Body of pancreas (tissue), 4 donors: ENCODE measurements around the gene C6orf163. TPM values are rescaled to one million over a fixed set of nuclear protein-coding genes. Genes with fewer than 3 reads are reported as not detected.

Experiments
- ATAC-seq: fragments of 150-250 bp; one replicate; pipeline ENCODE4 v1.9.1; 2016
- DNase-seq, 4 donors: peaks; one replicate each; pipeline ENCODE4 v3.0.0-alpha.2; 2019
- H3K27ac ChIP-seq, 4 donors: fragments of 200-600 bp; sonication (generic); 1 replicate in 3 of 4; 2 replicates in 1 of 4; pipeline versions ENCODE4 v1.5.1 to v1.6.1; 2016 to 2019; ENCODE audit warnings: mild to moderate bottlenecking in 1 of 4, mixed read lengths in 1 of 4, moderate library complexity in 1 of 4
- H3K27me3 ChIP-seq, 2 donors: fragments of 200-600 bp; sonication (generic); one replicate each; pipeline ENCODE4 v1.6.0; 2016; ENCODE audit warnings: mild to moderate bottlenecking in 1 of 2
- H3K36me3 ChIP-seq, 2 donors: fragments of 200-600 bp; sonication (generic); replicated peaks in 1 of 2; 2 replicates each; pipeline ENCODE4 v1.5.1; 2016; ENCODE audit warnings: low read depth in 2 of 2; ENCODE audit not compliant: insufficient read depth in 1 of 2
- H3K4me1 ChIP-seq: fragments of 200-600 bp; sonication (generic); one replicate; pipeline ENCODE4 v1.6.0; 2016
- H3K4me3 ChIP-seq, 2 donors: fragments of 200-600 bp; sonication (generic); 1 replicate in 1 of 2; 2 replicates in 1 of 2; pipeline ENCODE4 v1.5.1; 2016 to 2019
- H3K9me3 ChIP-seq, 3 donors: fragments of 200-600 bp; sonication (generic); 1 replicate in 2 of 3; 2 replicates in 1 of 3; pipeline ENCODE4 v1.5.1; 2016
- CTCF ChIP-seq, 7 experiments: fragments of 450-650 bp in 4 of 7; fragments of 200-600 bp in 3 of 7; sonication (generic) in 3 of 7; IDR thresholded peaks; one replicate each; pipeline ENCODE4 v1.5.1; 2016 to 2019; ENCODE audit warnings: antibody characterized with exemption in 7 of 7
- POLR2A ChIP-seq, 3 donors: fragments of 450-650 bp; IDR thresholded peaks; one replicate each; pipeline ENCODE4 v1.6.1; 2016; ENCODE audit warnings: antibody characterized with exemption in 3 of 3, mild to moderate bottlenecking in 2 of 3
- WGBS, 2 donors: methylation state at CpG; one replicate each; pipeline ENCODE4 v1.1.5; 2017; 5-methylcytosine and 5-hydroxymethylcytosine counted together
- intact Hi-C: fragments of 100-400 bp; cut with DNase I; formaldehyde crosslinking; loops from one replicate; pipeline ENCODE4 v1.15.1; 2023
- total RNA-seq, 2 donors: library from RNA; depleted of rRNA; stranded (reverse); fragments of >200 nt; gene quantifications; one replicate each; pipeline ENCODE4 v1.1.0, GENCODE V29; 2016

C6orf163 gene
- total RNA-seq, 2 donors from 2014 or later: 2.6 to 4.9 TPM

GRCh38 chr6:87340230-87340629 lies 4.4 kb upstream of the C6orf163 start:
- H3K4me1 ChIP-seq: peaks cover 14% of the 10 kb centered on the region
- ATAC-seq: no peak
- intact Hi-C loops: no loop called here
- H3K27me3 ChIP-seq: no peaks in the 10 kb centered on the region
- no peak for DNase-seq
- WGBS, 2 donors: 82 to 83% methylated on average over 4 of the region's 4 CpGs
- TF ChIP-seq POLR2A (IDR thresholded peaks at IDR 0.05): no peak
- no peak for TF ChIP-seq CTCF (IDR thresholded peaks at IDR 0.05)
- no peak overlapping the region for H3K27ac ChIP-seq
- no peak overlapping the region for H3K4me3 ChIP-seq
- H3K9me3 ChIP-seq: no peaks in the 10 kb centered on the region
- no peaks in the 10 kb centered on the region for H3K36me3 ChIP-seq

GRCh38 chr6:87341158-87341557 lies 3.5 kb upstream of the C6orf163 start:
- Histone ChIP-seq H3K9me3 (no peaks in the 10 kb centered on the region), H3K36me3 (no peaks in the 10 kb centered on the region), H3K4me3 (no peak overlapping the region), H3K4me1 (peaks cover 14% of the 10 kb centered on the region), H3K27ac (no peak overlapping the region), H3K27me3 (no peaks in the 10 kb centered on the region)
- ATAC-seq (no peak), DNase-seq (peak in 1 of 4 donors; percentile 11)
- intact Hi-C loops: no loop called here
- 46 to 51% methylated on average over 2 of the region's 2 CpGs for WGBS, 2 donors
- no peak for TF ChIP-seq CTCF (IDR thresholded peaks at IDR 0.05)
- no peak for TF ChIP-seq POLR2A (IDR thresholded peaks at IDR 0.05)

GRCh38 chr6:87341899-87342298 lies 2.7 kb upstream of the C6orf163 start:
- no peaks in the 10 kb centered on the region for H3K9me3 ChIP-seq
- peaks cover 14% of the 10 kb centered on the region for H3K4me1 ChIP-seq
- DNase-seq (no peak), ATAC-seq (no peak)
- H3K36me3 ChIP-seq: no peaks in the 10 kb centered on the region
- H3K27ac ChIP-seq: no peak overlapping the region
- WGBS, 2 donors: 85 to 97% methylated on average over 1 of the region's 1 CpG
- no peaks in the 10 kb centered on the region for H3K27me3 ChIP-seq
- H3K4me3 ChIP-seq: no peak overlapping the region
- intact Hi-C loops: no loop called here
- TF ChIP-seq CTCF (IDR thresholded peaks at IDR 0.05) (no peak), POLR2A (IDR thresholded peaks at IDR 0.05) (no peak)

- intact Hi-C loops: no loop called here
- H3K27ac ChIP-seq: no peak overlapping the region
- no peaks in the 10 kb centered on the region for H3K36me3 ChIP-seq
- TF ChIP-seq CTCF (IDR thresholded peaks at IDR 0.05) (no peak), POLR2A (IDR thresholded peaks at IDR 0.05) (no peak)
- ATAC-seq: no peak
- no peaks in the 10 kb centered on the region for H3K27me3 ChIP-seq
- no peaks in the 10 kb centered on the region for H3K9me3 ChIP-seq
- no peak overlapping the region for H3K4me3 ChIP-seq
- H3K4me1 ChIP-seq: peaks cover 14% of the 10 kb centered on the region
- no peak for DNase-seq
Measured at GRCh38 chr6:87342829-87343228, 1.8 kb upstream of the C6orf163 start.

- H3K9me3 ChIP-seq: no peaks in the 10 kb centered on the region
- DNase-seq (no peak), ATAC-seq (no peak)
- WGBS, 2 donors: 55 to 56% methylated on average over 3 of the region's 3 CpGs
- no peaks in the 10 kb centered on the region for H3K27me3 ChIP-seq
- H3K27ac ChIP-seq: no peak overlapping the region
- intact Hi-C loops: no loop called here
- peaks cover 7% of the 10 kb centered on the region for H3K4me1 ChIP-seq
- H3K4me3 ChIP-seq: no peak overlapping the region
- H3K36me3 ChIP-seq: no peaks in the 10 kb centered on the region
- TF ChIP-seq POLR2A (IDR thresholded peaks at IDR 0.05): no peak
- no peak for TF ChIP-seq CTCF (IDR thresholded peaks at IDR 0.05)
Measured at GRCh38 chr6:87346700-87347099, 2.1 kb downstream of the C6orf163 start.
